ENCODE measurements around the gene C10orf143.

DNA sequence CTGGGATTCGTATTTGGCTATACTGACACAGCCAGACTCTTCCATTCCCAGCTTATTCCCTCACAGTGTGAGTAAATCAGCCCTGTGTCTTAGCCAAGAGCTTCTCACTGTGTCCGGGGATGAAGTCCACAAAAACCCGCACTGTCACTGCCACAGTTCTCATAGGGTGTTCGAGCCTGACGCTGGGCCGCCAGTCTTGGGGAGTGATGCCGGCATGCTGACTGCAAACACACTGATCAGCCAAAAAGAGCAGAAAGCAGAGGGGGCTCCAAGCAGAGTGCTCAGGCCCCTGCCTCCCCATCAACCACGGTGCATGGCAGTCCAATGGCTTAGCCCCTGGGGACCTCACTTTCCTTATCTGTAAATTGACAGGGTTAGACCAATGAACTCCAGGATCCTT, 36.7 kb downstream of the C10orf143 start:
- no peak for TF ChIP-seq POLR2A (IDR thresholded peaks at IDR 0.05)
- TF ChIP-seq, protein P1, sequence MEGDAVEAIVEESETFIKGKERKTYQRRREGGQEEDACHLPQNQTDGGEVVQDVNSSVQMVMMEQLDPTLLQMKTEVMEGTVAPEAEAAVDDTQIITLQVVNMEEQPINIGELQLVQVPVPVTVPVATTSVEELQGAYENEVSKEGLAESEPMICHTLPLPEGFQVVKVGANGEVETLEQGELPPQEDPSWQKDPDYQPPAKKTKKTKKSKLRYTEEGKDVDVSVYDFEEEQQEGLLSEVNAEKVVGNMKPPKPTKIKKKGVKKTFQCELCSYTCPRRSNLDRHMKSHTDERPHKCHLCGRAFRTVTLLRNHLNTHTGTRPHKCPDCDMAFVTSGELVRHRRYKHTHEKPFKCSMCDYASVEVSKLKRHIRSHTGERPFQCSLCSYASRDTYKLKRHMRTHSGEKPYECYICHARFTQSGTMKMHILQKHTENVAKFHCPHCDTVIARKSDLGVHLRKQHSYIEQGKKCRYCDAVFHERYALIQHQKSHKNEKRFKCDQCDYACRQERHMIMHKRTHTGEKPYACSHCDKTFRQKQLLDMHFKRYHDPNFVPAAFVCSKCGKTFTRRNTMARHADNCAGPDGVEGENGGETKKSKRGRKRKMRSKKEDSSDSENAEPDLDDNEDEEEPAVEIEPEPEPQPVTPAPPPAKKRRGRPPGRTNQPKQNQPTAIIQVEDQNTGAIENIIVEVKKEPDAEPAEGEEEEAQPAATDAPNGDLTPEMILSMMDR (IDR thresholded peaks at IDR 0.05): no peak

All from Peyer's patch (tissue), 4 donors.